ENCODE data around the gene DNAAF5. TPM values are rescaled to one million over a fixed set of nuclear protein-coding genes. Genes with fewer than 3 reads are reported as not detected.

DNAAF5 gene
- total RNA-seq, 2 experiments from 2014 or later: 31.5 to 37.2 TPM

DNA sequence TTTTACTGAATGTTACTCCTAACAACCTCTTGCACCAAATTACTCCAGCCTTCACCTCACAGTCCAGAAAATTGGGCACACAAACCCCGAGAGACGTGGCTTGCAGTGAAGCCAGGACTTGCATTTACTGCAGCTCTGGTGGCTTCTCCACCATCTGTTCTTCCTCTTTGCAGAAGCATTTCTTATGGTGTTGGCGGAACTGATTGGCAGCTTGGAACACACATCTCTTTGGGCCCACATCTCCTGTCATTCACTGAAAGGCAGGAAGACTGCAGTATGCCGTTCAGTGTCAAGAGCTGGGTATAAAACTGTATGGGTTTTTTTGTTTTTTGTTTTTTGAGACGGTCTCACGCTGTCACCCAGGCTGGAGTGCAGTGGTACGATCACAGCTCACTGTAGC, 38.9 kb downstream of the DNAAF5 start:
- no peak overlapping the region for H3K27ac Mint-ChIP-seq
- no peaks in the 10 kb centered on the region for H3K4me1 Mint-ChIP-seq
- DNase-seq: no peak
- ChIA-PET CTCF (interaction anchor here (1.6 kb wide), 1 partner anchor 10 kb away, joined by 8 read pairs; no protein-coding TSS in a partner anchor), POLR2A (no interaction called here)
- H3K4me3 Mint-ChIP-seq: no peak overlapping the region
- ATAC-seq: no peak
- H3K36me3 Mint-ChIP-seq (ENCODE audit: low read depth): peaks cover 26% of the 10 kb centered on the region
- H3K27me3 Mint-ChIP-seq: no peaks in the 10 kb centered on the region
- no peaks in the 10 kb centered on the region for H3K9me3 Mint-ChIP-seq (ENCODE audit: low read depth)
- intact Hi-C loops (cut with DNase I, micrococcal nuclease): no loop called here

GRCh38 chr7:767580-767940, 41.1 kb downstream of the DNAAF5 start:
- Mint-ChIP-seq H3K27ac (no peak overlapping the region), H3K27me3 (no peaks in the 10 kb centered on the region), H3K36me3 (ENCODE audit: low read depth) (peaks cover 22% of the 10 kb centered on the region), H3K4me1 (no peaks in the 10 kb centered on the region), H3K4me3 (no peak overlapping the region), H3K9me3 (ENCODE audit: low read depth) (no peaks in the 10 kb centered on the region)
- ATAC-seq (no peak), DNase-seq (no peak)
- CTCF ChIA-PET: interaction anchor here (0.7 to 0.9 kb wide), 2 partner anchors 22 to 404 kb away, joined by 3 read pairs; no protein-coding TSS in a partner anchor
- intact Hi-C loops (cut with DNase I, micrococcal nuclease): no loop called here
- POLR2A ChIA-PET: no interaction called here

- Mint-ChIP-seq H3K4me3 (no peak overlapping the region), H3K36me3 (ENCODE audit: low read depth) (peaks cover 22% of the 10 kb centered on the region), H3K4me1 (no peaks in the 10 kb centered on the region), H3K27ac (no peak overlapping the region), H3K9me3 (ENCODE audit: low read depth) (no peaks in the 10 kb centered on the region), H3K27me3 (no peaks in the 10 kb centered on the region)
- ATAC-seq (no peak), DNase-seq (no peak)
- POLR2A ChIA-PET: no interaction called here
- intact Hi-C loops (cut with DNase I, micrococcal nuclease): no loop called here
- CTCF ChIA-PET: interaction anchor here (0.9 kb wide), 1 partner anchor 22 kb away, joined by 3 read pairs; no protein-coding TSS in a partner anchor
These were observed 41.6 kb downstream of the DNAAF5 start for GRCh38 chr7:767941-768731.

GRCh38 chr7:768881-769504, 42.5 kb downstream of the DNAAF5 start:
- Mint-ChIP-seq H3K27me3 (no peaks in the 10 kb centered on the region), H3K9me3 (ENCODE audit: low read depth) (no peaks in the 10 kb centered on the region), H3K36me3 (ENCODE audit: low read depth) (peaks cover 21% of the 10 kb centered on the region), H3K27ac (no peak overlapping the region), H3K4me1 (no peaks in the 10 kb centered on the region), H3K4me3 (no peak overlapping the region)
- POLR2A ChIA-PET: no interaction called here
- ATAC-seq (no peak), DNase-seq (no peak)
- CTCF ChIA-PET: no interaction called here
- intact Hi-C loops (cut with DNase I, micrococcal nuclease): no loop called here

GRCh38 chr7:770336-770735, 43.8 kb downstream of the DNAAF5 start:
- intact Hi-C loops (cut with DNase I, micrococcal nuclease): no loop called here
- ChIA-PET POLR2A (no interaction called here), CTCF (interaction anchor here (1.0 kb wide), 1 partner anchor 102 kb away, joined by 5 read pairs; no protein-coding TSS in a partner anchor)
- DNase-seq: no peak
- Mint-ChIP-seq H3K27me3 (no peaks in the 10 kb centered on the region), H3K9me3 (ENCODE audit: low read depth) (no peaks in the 10 kb centered on the region), H3K27ac (no peak overlapping the region), H3K4me3 (no peak overlapping the region), H3K4me1 (no peaks in the 10 kb centered on the region), H3K36me3 (ENCODE audit: low read depth) (peaks cover 21% of the 10 kb centered on the region)
- no peak for ATAC-seq

DNA sequence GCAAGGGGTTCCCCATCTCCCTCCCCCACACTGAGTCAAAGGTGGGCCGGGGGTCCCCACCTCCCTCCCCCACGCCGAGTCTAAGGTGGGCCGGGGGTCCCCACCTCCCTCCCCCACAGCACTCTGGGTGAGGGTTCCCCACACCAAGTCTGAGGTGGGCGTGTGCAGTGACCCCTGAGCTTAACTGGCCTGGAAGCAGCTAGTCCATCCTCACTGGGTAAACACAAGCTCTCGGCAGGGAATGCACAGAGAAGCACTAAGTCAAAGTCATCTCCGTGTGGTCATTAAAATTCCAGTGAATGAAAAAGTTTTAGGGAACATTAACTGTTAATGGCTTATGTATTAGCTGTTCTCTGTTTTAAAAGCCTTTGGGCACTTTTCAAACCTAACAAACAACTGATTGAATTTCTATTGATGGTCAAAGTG, 44.3 kb downstream of the DNAAF5 start:
- no peak for DNase-seq
- no peaks in the 10 kb centered on the region for H3K27me3 Mint-ChIP-seq
- no peaks in the 10 kb centered on the region for H3K4me1 Mint-ChIP-seq
- ChIA-PET POLR2A (no interaction called here), CTCF (interaction anchor here (1.0 kb wide), 1 partner anchor 102 kb away, joined by 5 read pairs; no protein-coding TSS in a partner anchor)
- H3K4me3 Mint-ChIP-seq: no peak overlapping the region
- H3K36me3 Mint-ChIP-seq (ENCODE audit: low read depth): peaks cover 24% of the 10 kb centered on the region
- H3K9me3 Mint-ChIP-seq (ENCODE audit: low read depth): no peaks in the 10 kb centered on the region
- no peak for ATAC-seq
- intact Hi-C loops (cut with DNase I, micrococcal nuclease): no loop called here
- H3K27ac Mint-ChIP-seq: no peak overlapping the region

GRCh38 chr7:771234-772004, 44.9 kb downstream of the DNAAF5 start:
- H3K4me1 Mint-ChIP-seq: no peaks in the 10 kb centered on the region
- DNase-seq (no peak), ATAC-seq (no peak)
- CTCF ChIA-PET: interaction anchor here (1.0 to 2.9 kb wide), 3 partner anchors 101 to 438 kb away, joined by 4 to 11 read pairs (median 5); no protein-coding TSS in a partner anchor
- no peaks in the 10 kb centered on the region for H3K9me3 Mint-ChIP-seq (ENCODE audit: low read depth)
- no peaks in the 10 kb centered on the region for H3K27me3 Mint-ChIP-seq
- intact Hi-C loops (cut with DNase I, micrococcal nuclease): no loop called here
- no peak overlapping the region for H3K27ac Mint-ChIP-seq
- H3K4me3 Mint-ChIP-seq: no peak overlapping the region
- H3K36me3 Mint-ChIP-seq (ENCODE audit: low read depth): peaks cover 24% of the 10 kb centered on the region
- POLR2A ChIA-PET: no interaction called here

- Mint-ChIP-seq H3K27ac (no peak overlapping the region), H3K4me3 (no peak overlapping the region), H3K36me3 (ENCODE audit: low read depth) (peaks cover 24% of the 10 kb centered on the region), H3K9me3 (ENCODE audit: low read depth) (no peaks in the 10 kb centered on the region), H3K4me1 (no peaks in the 10 kb centered on the region), H3K27me3 (no peaks in the 10 kb centered on the region)
- no peak for ATAC-seq
- no peak for DNase-seq
- intact Hi-C loops (cut with DNase I, micrococcal nuclease): no loop called here
- CTCF ChIA-PET: interaction anchor here (1.1 to 2.9 kb wide), 2 partner anchors 151 to 439 kb away, joined by 4 to 11 read pairs; no protein-coding TSS in a partner anchor
- POLR2A ChIA-PET: no interaction called here
These were observed 45.5 kb downstream of the DNAAF5 start for GRCh38 chr7:772005-772294.

- intact Hi-C loops (cut with DNase I, micrococcal nuclease): no loop called here
- Mint-ChIP-seq H3K27ac (no peak overlapping the region), H3K4me1 (no peaks in the 10 kb centered on the region), H3K4me3 (no peak overlapping the region), H3K9me3 (ENCODE audit: low read depth) (no peaks in the 10 kb centered on the region), H3K27me3 (no peaks in the 10 kb centered on the region), H3K36me3 (ENCODE audit: low read depth) (peaks cover 24% of the 10 kb centered on the region)
- ChIA-PET POLR2A (no interaction called here), CTCF (interaction anchor here (1.1 to 2.9 kb wide), 2 partner anchors 151 to 439 kb away, joined by 4 to 11 read pairs; no protein-coding TSS in a partner anchor)
- DNase-seq (no peak), ATAC-seq (no peak)
These were observed 45.9 kb downstream of the DNAAF5 start for GRCh38 chr7:772392-772791.

- CTCF ChIA-PET: interaction anchor here (0.5 to 2.9 kb wide), 7 partner anchors 73 to 451 kb away, joined by 3 to 11 read pairs (median 4); no protein-coding TSS in a partner anchor
- no peaks in the 10 kb centered on the region for H3K4me1 Mint-ChIP-seq
- ATAC-seq (no peak), DNase-seq (no peak)
- intact Hi-C loops (cut with DNase I, micrococcal nuclease): no loop called here
- no peak overlapping the region for H3K27ac Mint-ChIP-seq
- H3K4me3 Mint-ChIP-seq: no peak overlapping the region
- no peaks in the 10 kb centered on the region for H3K9me3 Mint-ChIP-seq (ENCODE audit: low read depth)
- H3K36me3 Mint-ChIP-seq (ENCODE audit: low read depth): peaks cover 19% of the 10 kb centered on the region
- no peaks in the 10 kb centered on the region for H3K27me3 Mint-ChIP-seq
- POLR2A ChIA-PET: interaction anchor here (0.6 kb wide), 1 partner anchor 156 kb away, joined by 3 read pairs; no protein-coding TSS in a partner anchor
These were observed 46.5 kb downstream of the DNAAF5 start for GRCh38 chr7:772861-773621.

GRCh38 chr7:773622-773915, 47.1 kb downstream of the DNAAF5 start:
- H3K9me3 Mint-ChIP-seq (ENCODE audit: low read depth): no peaks in the 10 kb centered on the region
- no peak overlapping the region for H3K4me3 Mint-ChIP-seq
- no peak for DNase-seq
- no peak overlapping the region for H3K27ac Mint-ChIP-seq
- H3K36me3 Mint-ChIP-seq (ENCODE audit: low read depth): peaks cover 17% of the 10 kb centered on the region
- POLR2A ChIA-PET: interaction anchor here (0.6 kb wide), 1 partner anchor 157 kb away, joined by 3 read pairs; no protein-coding TSS in a partner anchor
- ATAC-seq: no peak
- no peaks in the 10 kb centered on the region for H3K27me3 Mint-ChIP-seq
- intact Hi-C loops (cut with DNase I, micrococcal nuclease): no loop called here
- CTCF ChIA-PET: interaction anchor here (0.6 to 2.9 kb wide), 6 partner anchors 189 to 452 kb away, joined by 3 to 11 read pairs (median 4); no protein-coding TSS in a partner anchor
- no peaks in the 10 kb centered on the region for H3K4me1 Mint-ChIP-seq

Measured in activated CD4-positive, alpha-beta T cell treated with anti-CD3 and anti-CD28 coated beads for 36 hours (primary cell).